ENCODE data around the gene GJA3.

GRCh38 chr13:20195801-20196200 lies 34.9 kb upstream of the GJA3 start:
- no peak for TF ChIP-seq CTCF (IDR thresholded peaks at IDR 0.05)
- no peak for TF ChIP-seq POLR2A (IDR thresholded peaks at IDR 0.05)
